A549 (cell line): ENCODE measurements around the gene PLEKHH2.

Experiments used
- NR3C1 ChIP-seq: fragments of >200 bp; sonication (Bioruptor Twin); formaldehyde crosslinking; IDR thresholded peaks from 3 replicates; pipeline ENCODE4 v1.6.1; 2017
- POLR2A ChIP-seq: IDR thresholded peaks from 2 replicates; pipeline ENCODE4 v1.6.1; 2012; ENCODE audit warnings: mild to moderate bottlenecking, low read length
- RFX5 ChIP-seq: fragments of 450-650 bp; IDR thresholded peaks from 2 replicates; pipeline ENCODE4 v1.7.1; 2014; ENCODE audit warnings: antibody characterized with exemption, mild to moderate bottlenecking, moderate library complexity
- TF ChIP-seq, protein P1 (sequence below): fragments of >200 bp; sonication (Bioruptor Twin); formaldehyde crosslinking; IDR thresholded peaks from 3 replicates; pipeline ENCODE4 v1.5.1; 2016
- TF ChIP-seq, protein P2 (sequence below): fragments of 150-350 bp; IDR thresholded peaks from 2 replicates; pipeline ENCODE4 v1.6.1; 2014; ENCODE audit warnings: low read depth, mild to moderate bottlenecking, low read length

DNA sequence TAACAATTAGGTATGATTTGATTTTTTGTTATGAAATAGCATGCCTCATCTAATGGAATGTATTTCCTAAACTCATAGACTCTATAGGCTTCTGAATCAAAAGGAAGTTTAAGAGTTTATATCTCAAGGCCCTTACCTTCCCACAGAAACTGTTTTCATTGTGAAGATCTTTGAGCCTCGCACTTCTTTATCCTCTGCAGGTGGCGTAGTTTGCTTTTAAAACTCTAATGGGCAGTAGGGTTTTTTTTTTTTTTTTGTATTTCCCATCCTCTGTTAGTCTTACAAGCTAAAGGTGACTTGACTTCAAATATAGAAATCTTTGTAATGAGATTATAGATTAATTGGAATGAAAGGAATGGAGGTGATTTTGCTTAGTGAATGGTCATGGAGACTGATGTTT is 165.1 kb downstream of the PLEKHH2 start:
- TF ChIP-seq, protein P1, sequence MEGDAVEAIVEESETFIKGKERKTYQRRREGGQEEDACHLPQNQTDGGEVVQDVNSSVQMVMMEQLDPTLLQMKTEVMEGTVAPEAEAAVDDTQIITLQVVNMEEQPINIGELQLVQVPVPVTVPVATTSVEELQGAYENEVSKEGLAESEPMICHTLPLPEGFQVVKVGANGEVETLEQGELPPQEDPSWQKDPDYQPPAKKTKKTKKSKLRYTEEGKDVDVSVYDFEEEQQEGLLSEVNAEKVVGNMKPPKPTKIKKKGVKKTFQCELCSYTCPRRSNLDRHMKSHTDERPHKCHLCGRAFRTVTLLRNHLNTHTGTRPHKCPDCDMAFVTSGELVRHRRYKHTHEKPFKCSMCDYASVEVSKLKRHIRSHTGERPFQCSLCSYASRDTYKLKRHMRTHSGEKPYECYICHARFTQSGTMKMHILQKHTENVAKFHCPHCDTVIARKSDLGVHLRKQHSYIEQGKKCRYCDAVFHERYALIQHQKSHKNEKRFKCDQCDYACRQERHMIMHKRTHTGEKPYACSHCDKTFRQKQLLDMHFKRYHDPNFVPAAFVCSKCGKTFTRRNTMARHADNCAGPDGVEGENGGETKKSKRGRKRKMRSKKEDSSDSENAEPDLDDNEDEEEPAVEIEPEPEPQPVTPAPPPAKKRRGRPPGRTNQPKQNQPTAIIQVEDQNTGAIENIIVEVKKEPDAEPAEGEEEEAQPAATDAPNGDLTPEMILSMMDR, result no peak
- TF ChIP-seq POLR2A (no peak), RFX5 (no peak), NR3C1 (no peak)
- TF ChIP-seq, protein P2, sequence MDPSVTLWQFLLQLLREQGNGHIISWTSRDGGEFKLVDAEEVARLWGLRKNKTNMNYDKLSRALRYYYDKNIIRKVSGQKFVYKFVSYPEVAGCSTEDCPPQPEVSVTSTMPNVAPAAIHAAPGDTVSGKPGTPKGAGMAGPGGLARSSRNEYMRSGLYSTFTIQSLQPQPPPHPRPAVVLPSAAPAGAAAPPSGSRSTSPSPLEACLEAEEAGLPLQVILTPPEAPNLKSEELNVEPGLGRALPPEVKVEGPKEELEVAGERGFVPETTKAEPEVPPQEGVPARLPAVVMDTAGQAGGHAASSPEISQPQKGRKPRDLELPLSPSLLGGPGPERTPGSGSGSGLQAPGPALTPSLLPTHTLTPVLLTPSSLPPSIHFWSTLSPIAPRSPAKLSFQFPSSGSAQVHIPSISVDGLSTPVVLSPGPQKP, result no peak
